HG02981 (cell line): ENCODE results near the gene TRAPPC5.

ENCODE experiments used
- ATAC-seq: cut with Tn5 transposase; IDR thresholded peaks from one replicate; pipeline ENCODE4 v1.9.1; 2021; ENCODE audit warnings: mild to moderate bottlenecking, moderate library complexity; ENCODE audit not compliant: unreplicated experiment

TRAPPC5 gene

GRCh38 chr19:7699003-7699402, 18.4 kb downstream of the TRAPPC5 start:
- ATAC-seq, result no peak

- ATAC-seq, result no peak
Observed at GRCh38 chr19:7699417-7700401, 19.1 kb downstream of the TRAPPC5 start.

GRCh38 chr19:7701049-7701653, 20.5 kb downstream of the TRAPPC5 start:
- ATAC-seq, result no peak

- peak; percentile 41 for ATAC-seq
Observed at GRCh38 chr19:7701654-7702457, 21.2 kb downstream of the TRAPPC5 start, which contains the start of gene FCER2. Gene FCER2, minus strand, starts transcription at chr19:7702131. Its CDS starts 2,371 bp downstream, at chr19:7699760.

- no peak for ATAC-seq
Observed at GRCh38 chr19:7703332-7703731, 22.7 kb downstream of the TRAPPC5 start.

GRCh38 chr19:7704280-7705060, 23.8 kb downstream of the TRAPPC5 start:
- no peak for ATAC-seq

GRCh38 chr19:7705387-7706187, 25.0 kb downstream of the TRAPPC5 start:
- no peak for ATAC-seq

GRCh38 chr19:7706188-7706954, 25.7 kb downstream of the TRAPPC5 start:
- ATAC-seq, result no peak

GRCh38 chr19:7706955-7707456, 26.4 kb downstream of the TRAPPC5 start:
- ATAC-seq, result no peak

- no peak for ATAC-seq
Observed at GRCh38 chr19:7709932-7710460, 29.4 kb downstream of the TRAPPC5 start.

GRCh38 chr19:7710616-7711015, 30.0 kb downstream of the TRAPPC5 start:
- ATAC-seq, result no peak

GRCh38 chr19:7715671-7716070, 35.0 kb downstream of the TRAPPC5 start:
- ATAC-seq, result no peak

GRCh38 chr19:7716762-7717161, 36.1 kb downstream of the TRAPPC5 start:
- ATAC-seq, result no peak

GRCh38 chr19:7718668-7719067, 38.0 kb downstream of the TRAPPC5 start:
- ATAC-seq, result no peak

GRCh38 chr19:7720351-7720750, 39.7 kb downstream of the TRAPPC5 start:
- no peak for ATAC-seq

- ATAC-seq, result no peak
Observed at GRCh38 chr19:7722231-7722651, 41.6 kb downstream of the TRAPPC5 start.

GRCh38 chr19:7725791-7726190, 45.2 kb downstream of the TRAPPC5 start:
- ATAC-seq, result no peak

- ATAC-seq, result no peak
Observed at GRCh38 chr19:7729211-7729610, 48.6 kb downstream of the TRAPPC5 start.
